ENCODE results near the gene DQX1.
"Not testable (repeated sequence)": the region's sequence is repeated elsewhere in the genome, so short reads cannot be mapped to it uniquely, and the experiment has no call there.

DQX1 gene

DNA sequence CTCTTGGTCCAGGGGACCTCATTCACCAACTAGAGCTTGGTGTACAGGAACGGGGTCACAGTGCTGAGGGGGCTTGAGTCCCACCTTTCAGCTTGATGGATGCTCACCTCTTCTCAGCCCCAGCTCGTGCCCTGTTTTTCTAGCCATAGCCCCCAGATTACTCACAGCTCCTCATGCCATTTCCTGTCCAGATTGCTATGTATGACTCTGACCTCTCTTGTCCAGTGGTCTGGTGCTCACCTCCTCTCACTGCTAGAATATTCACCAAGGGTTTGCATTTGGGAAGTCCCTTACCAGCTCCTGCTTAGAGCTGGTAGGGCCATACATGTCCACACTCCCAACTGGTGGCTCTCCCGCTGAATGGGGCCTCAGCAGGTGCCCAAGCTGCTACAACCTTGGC lies 32.5 kb downstream of the DQX1 start:
- DNase-seq (ENCODE audit: low read depth in 2 of 2): no peak

DNA sequence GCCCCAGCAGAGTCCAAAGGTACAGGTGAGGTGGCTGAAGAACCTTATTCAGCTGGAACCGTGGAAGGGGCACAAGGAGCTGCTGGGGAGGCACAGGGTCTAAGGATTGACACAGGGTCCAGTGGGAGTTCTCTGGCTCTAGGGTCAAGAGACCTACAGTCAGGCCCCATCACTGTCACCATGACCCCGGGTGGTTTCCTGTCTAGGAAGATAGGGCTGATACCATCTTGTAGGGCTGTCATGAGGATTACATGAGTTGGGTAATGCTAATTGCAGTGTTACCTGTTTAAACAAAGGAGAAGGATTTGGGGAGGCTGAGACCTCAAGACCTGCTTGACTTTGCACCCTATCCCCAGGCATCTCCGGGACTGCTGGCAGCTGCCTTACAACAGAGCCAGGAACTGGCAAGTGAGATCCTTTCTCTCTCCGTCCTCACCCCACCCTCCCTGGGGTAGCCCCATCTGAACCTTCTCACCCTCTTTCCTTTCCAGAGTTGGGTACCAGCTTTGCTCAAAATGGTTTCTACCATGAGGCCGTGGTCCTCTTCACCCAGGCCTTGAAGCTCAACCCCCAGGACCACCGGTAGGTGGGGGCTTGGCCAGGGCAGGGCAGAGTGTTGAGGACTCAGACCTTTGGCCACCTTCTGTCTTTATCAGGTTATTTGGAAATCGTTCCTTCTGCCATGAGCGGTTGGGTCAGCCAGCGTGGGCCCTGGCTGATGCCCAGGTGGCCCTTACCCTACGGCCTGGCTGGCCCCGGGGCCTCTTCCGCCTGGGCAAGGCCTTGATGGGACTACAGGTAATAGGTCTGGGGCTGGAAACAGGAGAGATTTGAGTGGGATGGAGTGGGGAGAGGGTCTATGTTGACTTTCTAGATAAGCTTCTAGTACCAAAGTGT lies 34.1 kb downstream of the DQX1 start:
- DNase-seq (ENCODE audit: low read depth in 2 of 2): no peak

DNA sequence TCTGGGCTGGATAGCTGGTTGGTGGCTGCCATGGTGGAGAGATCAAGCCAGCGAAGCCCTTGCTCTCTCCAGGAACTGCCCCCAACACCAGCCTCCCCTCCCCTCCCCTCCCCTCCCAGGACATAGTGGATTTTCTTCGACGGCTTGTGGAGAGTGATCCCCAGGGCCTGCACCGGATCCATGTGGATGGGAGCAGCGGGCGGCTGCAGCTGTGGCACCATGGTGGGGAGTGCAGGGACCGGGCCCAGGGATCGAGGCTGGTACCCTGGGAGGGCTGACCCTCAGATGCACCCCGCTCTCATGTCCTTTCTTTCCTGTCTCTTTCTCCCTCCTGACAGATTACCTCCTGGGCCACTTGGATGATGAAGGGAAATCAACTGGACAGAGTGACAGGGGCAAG lies 36.1 kb downstream of the DQX1 start:
- DNase-seq (ENCODE audit: low read depth in 2 of 2): no peak

DNA sequence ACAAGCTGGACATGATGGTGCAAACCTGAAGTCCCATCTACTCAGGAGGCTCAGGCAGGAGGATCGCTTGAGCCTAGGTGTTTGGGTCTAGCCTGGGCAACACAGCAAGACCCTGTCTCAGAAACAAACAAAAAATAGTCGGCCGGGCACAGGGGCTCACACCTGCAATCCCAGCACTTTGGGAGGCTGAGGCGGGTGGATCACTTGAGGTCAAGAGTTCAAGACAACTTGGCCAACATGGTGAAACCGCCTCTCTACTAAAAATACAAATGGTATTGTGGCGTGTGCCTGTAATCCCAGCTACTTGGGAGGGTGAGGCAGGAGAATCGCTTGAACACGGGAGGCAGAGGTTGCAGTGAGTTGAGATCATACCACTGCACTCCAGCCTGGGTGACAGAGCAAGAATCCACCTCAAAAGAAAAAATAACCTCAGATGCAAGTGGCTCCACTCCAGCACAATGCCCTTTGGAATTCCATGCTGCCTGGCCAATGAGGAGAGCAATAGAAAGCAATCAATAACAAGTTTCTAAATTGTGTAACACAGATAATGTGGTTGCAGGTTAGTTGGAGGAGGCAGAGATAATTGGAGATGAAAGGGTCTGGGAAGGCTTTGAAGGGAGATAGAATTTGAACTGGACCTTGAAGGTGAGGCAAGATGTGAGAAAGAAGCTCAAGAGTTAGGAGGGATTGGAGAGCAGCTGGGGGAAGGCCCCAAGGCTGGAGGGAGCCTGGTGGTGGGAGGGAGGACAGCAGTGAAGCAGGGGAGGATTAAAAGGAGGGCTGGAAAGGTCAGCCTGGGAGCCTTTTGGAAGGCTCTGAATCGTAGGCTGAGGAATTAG lies 37.2 kb downstream of the DQX1 start:
- DNase-seq (ENCODE audit: low read depth in 2 of 2): no peak

DNA sequence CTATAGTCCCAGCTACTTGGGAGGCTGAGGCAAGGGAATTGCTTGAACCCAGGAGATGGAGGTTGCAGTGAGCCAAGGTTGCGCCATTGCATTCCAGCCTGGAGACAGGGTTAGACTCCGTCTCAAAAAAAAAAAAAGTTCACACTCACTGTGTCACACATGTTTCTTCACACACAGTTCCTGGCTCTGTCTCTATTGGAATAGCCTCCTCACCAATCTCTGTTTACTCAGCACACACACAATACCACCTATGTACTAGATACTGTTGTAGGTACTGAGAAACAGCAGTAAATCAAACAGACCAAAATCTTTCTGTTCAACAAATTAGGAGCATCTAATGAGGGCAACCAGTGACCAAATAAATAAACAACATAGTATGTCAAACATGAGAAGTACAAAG lies 39.9 kb downstream of the DQX1 start:
- DNase-seq (ENCODE audit: low read depth in 2 of 2): no peak

DNA sequence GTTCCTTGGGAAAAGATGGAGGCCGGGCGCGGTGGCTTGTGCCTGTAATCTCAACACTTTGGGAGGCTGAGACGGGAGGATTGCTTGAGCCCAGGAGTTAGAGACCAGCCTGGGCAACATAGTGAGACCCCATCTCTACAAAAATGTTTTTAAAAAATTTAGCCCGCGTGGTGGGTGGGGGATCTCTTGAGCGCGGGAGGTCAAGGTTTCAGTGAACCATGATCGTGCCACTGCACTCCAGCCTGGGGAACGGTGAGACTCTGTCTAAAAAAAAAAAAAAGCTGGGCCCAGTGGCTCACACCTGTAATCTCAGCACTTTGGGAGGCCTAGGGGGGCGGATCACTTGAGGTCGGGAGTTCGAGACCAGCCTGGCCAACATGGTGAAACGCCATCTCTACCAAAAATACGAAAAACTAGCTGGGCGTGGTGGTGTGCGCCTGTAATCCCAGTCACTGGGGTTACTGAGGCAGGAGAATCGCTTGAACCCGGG lies 42.3 kb downstream of the DQX1 start:
- not testable (repeated sequence) for DNase-seq (ENCODE audit: low read depth in 2 of 2)

DNA sequence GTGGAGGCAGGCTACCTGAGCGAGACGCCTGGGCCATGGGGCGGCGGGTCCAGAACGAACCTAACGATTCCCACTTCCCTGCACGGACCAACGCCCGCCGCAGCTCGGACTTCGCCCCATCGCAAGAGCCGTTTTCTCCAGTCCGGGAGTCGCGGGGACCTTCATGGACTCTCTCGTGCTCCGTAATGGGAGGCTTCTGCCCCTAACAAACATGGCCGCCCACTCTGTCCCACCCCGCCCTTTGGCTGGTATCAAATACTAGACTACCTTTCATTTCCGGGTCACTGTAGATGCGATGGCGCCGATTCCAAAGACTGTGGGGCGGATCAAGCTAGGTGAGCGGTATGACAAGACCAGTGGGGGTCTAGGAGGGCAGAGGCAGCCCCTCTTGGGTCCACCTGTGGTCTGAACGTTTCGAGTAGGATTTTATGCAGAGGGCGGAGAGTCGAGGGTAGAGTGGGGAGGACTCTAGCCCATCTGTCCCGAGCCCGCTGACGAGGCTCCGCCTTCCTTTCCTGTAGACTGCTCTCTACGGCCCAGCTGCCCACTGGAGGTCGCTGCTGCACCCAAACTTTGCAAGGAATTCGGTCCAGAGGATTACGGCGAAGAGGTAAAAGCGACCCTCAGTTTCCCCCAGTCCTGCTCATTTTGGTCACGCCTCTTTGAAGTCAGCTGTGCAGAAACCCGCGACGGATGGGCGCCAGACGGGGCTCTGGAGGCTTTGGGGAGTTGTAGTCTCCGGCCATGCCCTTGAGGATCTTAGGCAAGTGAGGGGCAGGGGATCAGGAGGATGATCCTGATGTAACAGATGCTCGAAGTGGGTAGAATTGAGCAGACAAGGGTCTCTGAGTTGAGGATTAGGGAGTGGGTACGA lies 43.0 kb downstream of the DQX1 start, which contains the start of the genes CCDC142 and TTC31:
TSS of gene CCDC142 (minus strand) at position 198 of the 874 bp plus-strand sequence. CDS start at position 37, 161 bp downstream.
TSS of gene TTC31 (plus strand) at position 281 of the 874 bp plus-strand sequence. CDS start at position 296, 15 bp downstream.
- peak; percentile 85 to 90 for DNase-seq (ENCODE audit: low read depth in 2 of 2)

DNA sequence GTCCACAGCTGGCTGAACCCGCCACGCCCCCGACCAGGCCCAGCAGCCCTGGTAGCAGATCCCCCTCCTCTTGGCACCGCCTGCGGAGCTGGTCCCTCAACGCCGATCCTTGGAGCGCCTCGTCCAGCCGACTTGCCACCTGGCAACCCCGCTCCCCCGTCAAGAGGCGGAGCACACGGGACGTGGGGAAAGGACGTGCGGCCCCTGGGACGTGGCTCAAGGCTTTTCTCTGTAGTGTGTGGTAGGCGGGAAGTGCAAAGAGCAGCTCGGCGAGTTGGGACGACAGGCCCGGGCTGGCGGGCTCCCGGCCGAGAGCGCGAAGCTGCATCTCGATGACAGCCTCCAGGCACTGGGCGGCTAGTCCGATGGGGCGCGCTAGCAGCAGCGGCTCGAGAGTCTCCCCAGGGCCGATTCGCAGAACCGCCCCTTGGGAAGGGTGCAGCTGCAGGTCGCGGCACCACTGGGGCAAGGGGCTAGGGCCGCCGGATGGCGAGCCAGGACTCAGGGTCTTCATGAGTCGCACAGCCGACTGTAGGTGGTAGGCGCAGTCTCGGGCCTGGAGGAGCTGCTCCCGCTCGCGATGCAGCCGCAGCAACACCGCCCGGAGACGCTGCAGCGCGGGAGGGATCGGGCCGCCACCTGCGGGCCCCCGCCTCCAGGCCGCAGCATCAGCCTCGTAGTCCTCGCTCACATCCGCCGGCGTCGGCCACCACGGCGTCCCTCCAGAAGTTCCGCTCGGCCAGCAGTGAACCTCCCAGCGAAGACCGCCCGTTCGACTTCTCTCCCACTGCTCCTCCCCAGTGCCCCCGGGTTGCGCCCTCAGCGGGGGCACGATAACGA lies 43.9 kb downstream of the DQX1 start:
- no peak for DNase-seq (ENCODE audit: low read depth in 2 of 2)

DNA sequence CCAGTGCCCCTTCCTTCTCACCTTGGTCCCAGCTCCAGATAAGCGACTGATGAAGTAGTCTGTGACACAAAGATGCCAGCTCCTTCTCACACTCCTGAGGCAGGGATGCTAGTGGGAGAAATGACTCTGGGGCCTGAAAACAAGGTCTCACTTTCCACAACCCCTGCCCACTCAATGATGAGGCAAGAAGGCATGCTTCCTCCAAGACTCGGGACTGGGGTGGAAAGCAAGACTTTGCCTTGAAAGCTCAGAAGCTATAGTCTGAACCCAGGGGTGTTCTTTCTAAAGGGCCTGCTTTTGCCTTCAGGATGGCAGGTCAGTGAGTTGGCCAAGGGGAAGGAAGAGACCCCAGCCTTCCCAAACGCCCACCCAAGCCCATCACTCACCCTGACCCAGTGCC lies 44.6 kb downstream of the DQX1 start:
- no peak for DNase-seq (ENCODE audit: low read depth in 2 of 2)

DNA sequence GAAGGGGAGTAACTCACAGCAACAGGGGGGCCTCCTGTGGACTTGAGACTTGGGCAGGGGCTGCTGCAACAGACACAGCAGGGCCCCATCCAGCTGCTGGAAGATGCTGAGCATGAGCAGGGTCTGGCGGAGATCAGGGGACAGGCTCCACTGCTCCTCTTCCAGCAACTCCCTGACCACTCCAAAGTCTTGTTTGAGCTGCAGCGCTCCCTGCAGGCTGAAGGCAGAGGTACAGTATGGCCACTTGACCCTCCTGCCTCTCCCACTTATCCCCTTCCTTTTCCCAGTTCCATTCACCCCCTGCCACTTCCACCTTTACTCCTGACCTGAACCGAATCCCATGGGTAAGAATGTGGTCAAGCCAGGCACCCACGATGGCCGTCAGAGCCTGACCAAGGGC lies 51.1 kb downstream of the DQX1 start:
- no peak for DNase-seq (ENCODE audit: low read depth in 2 of 2)

DNA sequence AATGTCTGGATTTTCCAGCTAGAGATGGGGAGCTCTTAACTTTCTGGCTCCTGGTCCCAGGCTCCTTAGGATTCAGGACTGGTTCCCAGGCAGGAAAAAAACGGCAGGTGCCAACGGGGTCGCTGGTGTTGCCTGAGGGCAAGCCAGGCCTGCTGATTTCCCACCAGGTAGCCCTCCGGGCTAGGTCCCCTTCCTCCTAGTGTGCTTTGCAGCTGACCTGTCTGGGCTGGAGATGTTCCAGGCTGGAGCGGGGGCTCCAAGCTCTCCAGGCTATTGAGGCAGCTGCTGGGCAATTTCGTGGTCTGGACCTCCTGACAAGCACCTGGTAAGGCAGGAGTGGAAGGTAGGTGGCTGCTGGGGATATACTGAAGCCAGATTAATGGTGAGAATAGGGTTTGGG lies 51.5 kb downstream of the DQX1 start:
- no peak for DNase-seq (ENCODE audit: low read depth in 2 of 2)

DNA sequence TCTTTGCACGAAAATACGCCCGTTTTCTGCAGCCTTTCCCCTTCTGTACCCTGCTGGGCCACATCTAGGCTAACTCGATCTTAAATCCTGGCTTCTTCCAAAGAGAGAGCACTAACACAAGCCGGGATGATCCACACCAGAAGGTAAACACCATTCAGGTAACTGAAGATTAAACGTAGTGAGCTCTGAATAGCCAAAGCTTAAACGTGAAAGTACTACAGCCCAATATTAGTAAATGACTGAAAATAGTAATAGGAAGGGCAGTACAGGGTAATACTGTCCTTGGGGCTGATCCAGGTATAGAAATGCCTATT lies 53.1 kb downstream of the DQX1 start:
- no peak for DNase-seq (ENCODE audit: low read depth in 2 of 2)

DNA sequence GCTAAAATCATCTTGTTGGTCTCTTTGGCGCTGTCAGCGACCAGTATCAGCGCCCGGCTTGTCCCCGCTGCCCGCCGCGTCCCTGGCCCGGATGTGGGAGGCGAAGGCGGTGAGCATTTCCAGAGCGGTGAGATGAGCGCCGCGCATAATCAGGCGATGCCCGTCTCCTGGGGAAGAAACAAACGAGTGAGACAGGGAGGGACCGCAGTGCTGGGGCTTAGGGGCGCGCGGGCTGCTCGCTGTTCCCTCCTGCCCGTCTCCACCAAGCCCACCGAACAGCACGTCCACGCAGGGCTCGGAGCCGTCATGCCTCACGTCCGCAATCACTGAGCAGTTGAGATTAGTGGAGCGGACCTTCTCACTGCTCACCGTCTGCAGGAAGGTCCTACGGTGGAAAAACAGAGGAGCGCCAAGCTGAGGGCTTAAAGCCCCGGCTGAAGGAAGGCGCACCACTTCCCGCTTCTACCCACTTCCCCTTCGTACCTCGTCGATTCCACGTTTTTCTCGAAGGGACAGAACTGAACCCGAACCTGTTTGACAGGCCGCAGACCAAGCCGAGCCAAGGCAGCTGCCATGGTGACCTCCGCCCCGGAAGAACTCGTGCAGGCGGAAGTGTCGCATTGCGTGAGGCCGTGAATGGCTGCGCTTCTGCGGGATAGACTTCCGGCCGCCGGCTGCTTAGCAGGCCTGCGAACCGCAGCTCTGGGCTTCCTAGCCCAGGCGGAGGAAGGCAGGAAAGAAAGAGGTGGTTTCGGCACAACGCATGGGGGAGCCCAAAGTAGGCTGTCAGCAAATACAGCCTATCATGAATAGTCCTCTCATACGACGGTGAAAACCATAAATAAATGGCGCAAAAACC lies 53.7 kb downstream of the DQX1 start, which contains the start of gene MRPL53:
TSS of gene MRPL53 (minus strand) at position 595 of the 859 bp plus-strand sequence. CDS start at position 575, 20 bp downstream.
- peak; percentile 89 to 91 for DNase-seq (ENCODE audit: low read depth in 2 of 2)

DNA sequence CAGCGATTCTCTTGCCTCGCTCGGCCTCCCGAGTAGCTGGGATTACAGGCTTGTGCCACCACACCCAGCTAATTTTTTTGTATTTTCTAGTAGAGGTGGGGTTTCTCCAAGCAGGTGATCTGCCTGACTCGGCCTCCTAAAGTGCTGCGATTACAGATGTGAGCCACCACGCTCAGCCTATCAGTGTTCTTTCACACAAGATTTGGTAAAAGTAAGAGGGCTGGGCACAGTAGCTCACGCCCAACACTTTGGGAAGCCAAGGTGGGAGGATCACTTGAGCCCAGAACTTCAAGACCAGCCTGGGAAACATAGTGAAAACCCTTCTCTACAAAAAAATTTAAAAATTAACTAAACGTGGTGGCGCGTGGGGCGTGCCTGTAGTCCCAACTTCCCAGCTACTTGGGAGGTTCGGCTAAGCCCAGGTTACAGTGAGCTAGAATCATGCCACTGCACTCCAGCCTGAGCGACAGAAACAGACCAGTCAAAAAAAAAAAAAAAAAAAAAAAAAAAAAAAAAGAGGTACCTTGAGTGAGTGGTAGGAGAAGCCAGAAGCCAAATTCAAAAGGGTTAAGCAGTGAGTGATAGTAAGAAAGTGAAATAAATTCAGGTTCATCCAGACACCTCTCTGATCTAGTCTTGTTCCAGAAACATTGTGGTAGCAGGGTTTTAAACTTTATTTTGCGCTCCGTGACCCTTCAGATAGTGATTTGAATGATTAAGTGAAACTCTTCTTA lies 54.5 kb downstream of the DQX1 start:
- DNase-seq (ENCODE audit: low read depth in 2 of 2): no peak

DNA sequence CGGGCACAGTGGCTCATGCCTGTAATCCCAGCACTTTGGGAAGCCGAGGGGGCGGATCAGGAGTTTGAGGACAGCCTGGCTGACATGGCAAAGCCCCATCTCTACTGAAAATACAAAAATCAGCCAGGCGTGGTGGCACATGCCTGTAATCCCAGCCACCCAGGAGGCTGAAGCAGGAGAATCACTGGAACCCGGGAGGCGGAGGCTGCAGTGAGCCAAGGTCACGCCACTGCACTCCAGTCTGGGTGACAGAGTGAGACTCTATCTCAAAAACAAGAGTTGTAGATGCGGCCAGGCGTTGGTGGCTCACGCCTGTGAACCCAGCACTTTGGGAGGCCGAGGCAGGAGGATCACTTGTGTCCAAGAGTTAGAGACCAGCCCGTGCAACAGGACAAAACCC lies 55.3 kb downstream of the DQX1 start:
- DNase-seq (ENCODE audit: low read depth in 2 of 2): not testable (repeated sequence)
